NK-92 treated with Interleukin-12 subunit alpha and Interleukin-12 subunit beta, amount 100 ng/mL, for 24 hours (cell line): ENCODE measurements around the gene B4GALNT1.
"Not testable (repeated sequence)": the region's sequence is repeated elsewhere in the genome, so short reads cannot be mapped to it uniquely, and the experiment has no call there.

Source experiments
- DNase-seq: peaks from one replicate; lab custom pipeline; 2025; lab: John Stamatoyannopoulos, UW

B4GALNT1 gene

DNA sequence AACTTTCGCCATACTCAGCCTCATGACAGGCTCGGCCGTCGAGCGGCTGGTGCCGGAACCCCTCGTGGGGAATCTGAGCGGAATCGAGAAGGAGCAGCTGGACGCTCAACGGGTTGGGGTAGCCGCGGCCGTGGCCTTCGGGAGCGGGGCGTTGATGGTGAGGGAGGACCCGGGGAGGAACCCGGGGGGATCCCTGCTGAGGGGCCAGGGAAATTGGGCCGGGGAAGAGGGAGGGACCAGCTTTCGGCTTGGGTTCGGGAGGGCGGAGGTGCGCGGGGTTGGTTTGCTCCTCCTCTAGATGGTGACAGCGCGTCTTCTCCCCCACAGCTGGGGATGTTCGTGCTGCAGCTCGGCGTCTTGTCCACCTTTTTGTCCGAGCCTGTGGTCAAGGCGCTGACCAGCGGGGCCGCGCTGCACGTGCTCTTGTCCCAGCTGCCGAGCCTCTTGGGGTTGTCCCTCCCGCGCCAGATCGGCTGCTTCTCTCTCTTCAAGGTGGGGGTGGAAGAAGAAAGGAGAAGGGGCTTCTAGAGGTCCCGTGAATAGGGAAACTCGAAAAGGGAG is 12.0 kb downstream of the B4GALNT1 start:
- no peak for DNase-seq

DNA sequence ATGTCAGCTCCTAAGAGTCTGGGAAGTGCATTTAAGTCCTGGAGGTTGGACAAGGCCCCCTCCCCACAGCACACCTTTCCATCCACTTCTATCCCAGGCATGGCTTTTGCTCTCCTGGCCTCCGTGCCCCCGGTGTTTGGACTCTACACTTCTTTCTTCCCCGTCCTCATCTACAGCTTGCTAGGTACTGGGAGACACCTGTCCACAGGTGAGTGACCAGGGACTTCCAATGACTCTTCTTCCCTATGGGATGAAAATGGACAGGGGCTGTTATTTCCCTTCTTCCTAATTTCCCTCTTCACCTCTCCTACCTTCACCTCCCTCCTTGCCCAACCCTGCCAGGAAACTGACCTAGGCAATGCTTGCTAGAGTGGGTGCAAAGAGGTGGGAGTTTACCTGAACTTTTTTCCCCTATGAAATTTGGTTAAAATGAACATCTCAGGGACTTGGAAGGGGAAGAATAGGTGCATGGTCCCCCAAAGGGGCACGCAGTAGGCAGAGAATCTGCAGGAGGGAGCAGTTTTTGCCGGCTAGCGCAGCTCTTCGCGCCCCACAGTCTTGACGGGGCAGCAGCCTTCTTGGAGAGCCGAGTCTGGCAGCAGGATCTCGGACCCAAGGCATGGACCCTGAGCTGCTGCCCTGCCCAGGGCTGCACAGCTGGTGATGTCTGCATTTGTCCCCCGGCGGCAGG is 12.6 kb downstream of the B4GALNT1 start:
- DNase-seq, result no peak

DNA sequence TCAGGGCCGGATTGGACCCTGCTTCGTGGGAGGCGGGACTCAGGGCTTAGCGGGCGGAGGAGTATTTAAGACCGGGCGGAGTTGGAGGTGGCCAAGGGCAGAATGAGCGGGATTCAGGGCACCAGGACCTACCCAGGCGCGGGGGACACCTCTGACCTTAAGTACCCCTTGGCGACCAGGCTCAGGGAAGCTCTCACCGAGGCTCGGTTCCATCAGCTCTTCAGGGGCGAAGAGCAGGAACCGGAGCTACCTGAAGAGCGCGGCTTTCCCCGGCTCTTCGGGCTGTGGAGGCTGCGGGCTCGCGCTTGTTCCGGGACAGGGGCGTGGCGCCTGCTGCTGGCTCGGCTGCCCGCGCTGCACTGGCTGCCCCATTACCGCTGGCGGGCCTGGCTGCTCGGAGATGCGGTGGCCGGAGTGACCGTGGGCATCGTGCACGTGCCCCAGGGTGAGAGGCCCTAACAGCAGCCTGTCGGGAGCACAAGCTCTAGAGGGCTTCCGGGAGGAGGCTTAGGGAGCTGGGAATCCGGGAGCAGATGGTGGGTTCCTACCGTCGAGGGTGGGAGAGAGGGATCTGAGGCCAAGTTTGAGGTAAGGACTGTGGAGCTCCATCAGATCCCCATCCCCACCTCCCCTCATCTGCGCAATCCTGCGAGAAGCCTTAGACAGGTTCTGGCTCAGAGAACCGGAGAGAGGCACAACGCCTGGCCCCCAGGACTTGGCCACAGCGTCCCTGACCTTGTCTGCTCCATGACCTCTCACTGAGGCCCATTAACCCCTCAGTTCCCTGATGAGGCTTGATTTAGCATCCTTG is 13.4 kb downstream of the B4GALNT1 start:
- no peak for DNase-seq

GRCh38 chr12:57618966-57619433 is 14.0 kb downstream of the B4GALNT1 start:
- DNase-seq, result no peak

DNA sequence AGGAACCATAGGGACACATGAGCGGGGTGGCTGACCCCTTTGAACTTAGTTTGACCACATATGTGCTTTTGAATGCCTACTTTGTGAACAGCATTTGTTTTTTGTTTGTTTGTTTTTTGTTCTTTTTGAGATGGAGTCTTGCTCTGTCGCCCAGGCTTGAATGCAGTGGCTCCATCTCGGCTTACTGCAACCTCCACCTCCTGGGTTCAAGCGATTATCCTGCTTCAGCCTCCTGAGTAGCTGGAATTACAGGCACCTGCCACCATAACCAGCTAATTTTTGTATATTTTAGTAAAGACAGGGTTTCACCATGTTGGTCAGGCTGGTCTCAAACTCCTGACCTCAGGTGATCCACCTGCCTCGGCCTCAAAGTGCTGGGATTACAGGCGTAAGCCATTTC is 14.6 kb downstream of the B4GALNT1 start:
- not testable (repeated sequence) for DNase-seq

DNA sequence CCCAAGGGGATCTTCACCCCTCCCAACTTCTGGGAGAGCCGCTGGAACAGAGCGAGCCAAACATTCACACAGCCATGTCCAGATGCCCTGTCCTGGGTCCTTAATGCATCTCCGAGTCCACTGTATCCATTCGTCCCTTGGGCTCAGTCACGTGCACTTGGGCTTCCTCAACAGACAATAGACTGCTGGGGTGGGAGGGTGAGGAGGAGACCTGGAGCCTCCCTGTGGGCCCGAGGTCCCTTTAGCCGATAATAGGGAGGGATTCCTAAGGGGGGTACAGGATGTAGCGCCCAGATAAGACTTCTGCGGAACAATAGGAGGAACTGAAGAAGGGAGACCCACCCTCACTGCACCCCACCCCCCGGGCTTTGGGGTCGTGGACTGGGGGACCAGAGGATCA is 15.1 kb downstream of the B4GALNT1 start:
- no peak for DNase-seq

DNA sequence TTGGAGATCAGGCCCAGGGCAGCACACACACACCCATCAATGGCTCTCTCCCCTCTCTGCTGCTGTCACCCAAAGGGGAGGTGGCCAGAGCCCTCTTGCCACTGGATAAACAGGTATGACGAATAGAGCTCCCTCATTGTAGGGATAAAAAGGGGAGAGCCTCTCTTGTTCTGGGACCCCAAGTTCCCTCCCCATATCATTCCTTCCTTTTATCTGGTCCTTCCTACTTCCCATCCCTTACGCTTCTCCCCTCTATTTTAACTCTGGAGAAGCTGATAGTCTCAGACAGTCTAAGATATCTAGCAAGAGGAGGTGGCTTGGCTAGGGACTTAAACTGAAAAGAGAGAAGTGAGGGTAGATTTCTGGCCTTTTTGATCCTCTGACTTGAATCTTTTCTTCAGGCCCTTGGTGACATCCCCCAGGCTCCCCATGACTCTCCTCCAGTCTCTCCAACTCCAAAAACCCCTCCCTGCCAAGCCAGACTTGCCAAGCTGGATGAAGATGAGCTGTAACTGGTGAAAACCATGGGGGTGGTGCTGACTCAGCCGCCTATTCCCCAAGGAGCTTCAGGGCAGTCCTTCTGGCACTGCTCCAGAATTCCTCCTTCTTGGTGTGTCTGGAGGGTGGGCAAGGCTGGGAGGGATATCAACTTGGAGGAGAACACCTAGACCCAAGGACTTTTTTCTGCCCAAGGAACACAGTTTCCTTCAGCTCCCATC is 16.5 kb downstream of the B4GALNT1 start:
- no peak for DNase-seq

DNA sequence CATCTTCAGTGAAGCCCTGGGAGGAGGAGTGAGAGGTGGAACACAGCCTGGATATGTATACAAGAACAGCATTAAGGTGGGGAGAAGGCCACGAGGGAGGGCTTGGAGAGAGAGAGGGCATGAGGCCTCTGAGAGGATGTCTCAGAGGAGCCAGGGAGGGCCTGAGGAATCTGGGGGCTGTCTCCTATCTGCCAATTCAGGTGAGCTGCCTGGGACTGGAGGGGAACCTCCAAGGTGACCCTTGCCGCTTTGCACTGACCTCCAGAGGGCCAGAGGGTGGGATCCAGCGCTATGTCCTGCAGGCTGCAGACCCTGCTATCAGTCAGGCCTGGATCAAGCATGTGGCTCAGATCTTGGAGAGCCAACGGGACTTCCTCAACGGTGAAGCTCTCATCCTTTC is 17.4 kb downstream of the B4GALNT1 start:
- no peak for DNase-seq

GRCh38 chr12:57614948-57615500 is 18.0 kb downstream of the B4GALNT1 start:
- no peak for DNase-seq

- no peak for DNase-seq
Observed at GRCh38 chr12:57614178-57614947, 18.6 kb downstream of the B4GALNT1 start.

DNA sequence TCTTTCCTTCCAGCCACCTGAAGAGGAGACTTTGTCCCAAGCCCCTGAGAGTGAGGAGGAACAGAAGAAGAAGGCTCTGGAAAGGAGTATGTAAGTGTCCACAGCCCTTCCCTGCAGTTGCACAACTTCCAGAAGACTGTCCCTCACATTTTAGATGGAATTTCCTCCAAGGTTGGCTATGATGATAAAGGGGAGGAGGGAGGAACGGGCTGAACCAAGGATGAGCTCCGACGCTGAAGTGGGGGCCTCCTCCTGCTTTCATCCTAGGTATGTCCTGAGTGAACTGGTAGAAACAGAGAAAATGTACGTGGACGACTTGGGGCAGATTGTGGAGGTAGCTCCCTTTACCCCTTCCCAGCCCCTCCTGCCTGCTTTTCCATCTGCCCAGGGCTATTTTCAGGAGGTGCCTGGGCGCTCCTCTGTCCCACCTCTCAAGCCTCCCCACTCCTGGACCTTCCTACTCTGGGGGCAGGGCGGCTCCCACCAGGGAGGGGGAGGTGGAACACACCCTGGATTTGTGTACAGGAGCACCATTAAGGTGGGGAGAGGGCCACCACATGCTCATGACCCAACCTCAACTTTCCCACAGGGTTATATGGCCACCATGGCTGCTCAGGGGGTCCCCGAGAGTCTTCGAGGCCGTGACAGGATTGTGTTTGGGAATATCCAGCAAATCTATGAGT is 19.4 kb downstream of the B4GALNT1 start:
- no peak for DNase-seq

GRCh38 chr12:57612711-57613426 is 20.1 kb downstream of the B4GALNT1 start:
- no peak for DNase-seq

DNA sequence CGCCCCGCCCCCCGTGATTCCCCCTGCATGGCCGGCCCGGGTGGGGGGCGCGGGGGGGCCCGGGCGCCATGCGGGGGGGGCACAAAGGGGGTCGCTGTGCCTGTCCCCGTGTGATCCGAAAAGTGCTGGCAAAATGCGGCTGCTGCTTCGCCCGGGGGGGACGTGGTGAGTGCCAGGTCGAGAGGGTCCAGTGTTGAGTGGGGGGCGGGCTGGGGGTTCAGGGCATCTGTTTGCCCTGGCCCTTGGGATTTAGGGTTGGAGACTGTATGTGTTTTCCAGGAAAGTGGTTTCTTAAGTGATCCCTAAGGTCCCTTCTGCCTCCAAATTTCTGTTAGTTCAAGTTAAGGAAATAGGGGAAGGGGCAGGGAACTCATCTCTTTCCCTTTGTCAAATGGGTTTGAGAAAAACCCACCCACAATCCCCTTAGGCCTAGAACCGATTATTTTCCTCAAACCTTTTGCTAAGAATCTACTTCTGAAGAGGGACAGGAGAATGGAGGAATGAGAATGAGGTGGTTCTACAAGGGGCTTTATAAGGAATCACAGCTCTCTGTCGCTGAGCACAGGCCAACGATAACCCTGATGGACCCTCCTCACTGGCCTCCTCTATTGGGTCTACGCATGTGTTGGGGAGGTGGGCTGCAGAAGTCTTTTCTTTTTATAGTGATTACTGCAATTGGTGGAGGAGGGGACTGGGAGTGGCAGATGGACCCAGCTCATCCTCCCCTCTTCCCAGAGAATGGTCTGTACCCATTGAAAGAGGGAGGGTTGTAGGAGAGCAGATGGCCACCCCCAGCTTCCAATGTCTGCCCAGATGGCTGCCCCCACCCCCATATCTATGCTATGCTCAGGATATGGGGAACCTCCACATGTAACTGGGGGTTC is 20.9 kb downstream of the B4GALNT1 start:
- DNase-seq, result no peak

DNA sequence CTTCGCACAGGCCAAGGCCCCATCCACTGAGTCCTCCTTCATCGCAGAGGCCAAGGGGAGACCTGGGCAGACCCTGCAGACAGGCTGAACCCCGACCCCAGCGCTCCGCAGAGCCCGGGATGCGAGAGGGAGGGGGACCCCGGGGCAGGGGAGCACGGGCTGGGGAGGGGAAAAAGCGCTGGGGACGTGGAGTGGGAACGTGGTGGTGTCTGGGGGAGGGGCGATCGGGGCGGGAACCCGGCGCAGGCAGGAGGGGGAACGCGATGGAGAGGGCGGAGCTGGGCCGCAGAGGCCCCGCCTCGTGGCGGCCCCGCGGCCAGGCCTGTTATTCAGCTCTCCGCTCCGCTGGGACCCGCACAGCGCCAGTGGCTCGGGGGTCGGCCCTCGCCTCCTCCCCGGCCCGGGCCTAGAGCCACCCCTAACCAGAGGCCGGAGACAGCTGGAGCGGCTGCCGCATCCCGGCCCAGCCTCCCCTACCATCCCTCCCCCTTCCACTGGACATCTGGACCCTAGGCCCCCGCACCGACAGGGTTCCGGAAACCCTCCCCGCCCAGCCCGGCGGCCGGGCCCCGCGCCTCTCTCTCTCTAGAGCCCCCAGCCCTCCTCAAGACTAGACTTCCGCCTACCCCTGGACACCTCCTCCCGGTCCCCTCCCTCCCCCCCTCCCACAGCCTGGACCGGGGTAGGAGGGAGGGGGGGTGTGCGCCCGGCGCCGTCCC is 21.7 kb downstream of the B4GALNT1 start, which contains the start of gene ARHGEF25:
ARHGEF25 (plus strand) TSS at position 328 of the 719 bp plus-strand sequence. CDS start 460 bp downstream, outside the sequence.
- DNase-seq, result no peak

- no peak for DNase-seq
Observed at GRCh38 chr12:57610554-57611107, 22.4 kb downstream of the B4GALNT1 start.

DNA sequence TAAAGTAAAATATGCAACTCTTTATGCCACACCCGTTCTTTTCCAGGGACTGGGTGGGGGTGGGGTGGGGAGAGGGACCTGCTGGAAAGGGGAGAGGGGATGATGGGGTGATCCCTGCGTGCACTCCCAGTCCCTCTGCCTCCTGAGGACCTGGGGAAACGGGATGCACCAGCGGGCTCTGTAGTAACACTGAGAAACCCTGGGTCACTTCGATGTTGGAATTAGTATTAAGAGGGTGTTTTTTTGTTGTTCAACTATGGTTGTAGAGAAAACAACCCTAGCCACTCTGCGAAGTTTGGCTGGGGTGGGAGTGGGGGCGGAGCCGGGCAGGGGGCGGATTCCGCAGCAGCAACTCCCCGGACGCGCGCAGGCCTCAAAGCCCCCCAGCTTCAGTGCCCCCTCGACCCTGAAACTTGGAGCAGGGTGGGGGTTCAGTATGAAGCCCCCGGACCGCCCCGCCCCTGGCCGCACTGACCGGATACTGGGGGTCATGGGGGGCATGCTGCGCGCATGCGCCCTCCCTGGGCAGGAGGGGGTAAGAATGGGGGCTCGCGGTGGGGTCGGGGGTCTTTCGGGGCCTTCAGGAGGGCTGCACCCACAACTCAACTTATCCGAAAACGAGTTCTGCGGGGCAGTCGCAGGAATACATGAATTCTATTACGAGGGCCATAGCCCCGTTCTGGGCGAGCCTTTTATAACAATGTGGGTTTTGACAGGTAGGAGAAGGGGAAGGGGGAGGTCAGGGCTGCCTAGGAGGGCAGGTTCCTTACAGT is 23.0 kb downstream of the B4GALNT1 start:
- DNase-seq, result no peak
